ENCODE data around the gene INF2.

The INF2 gene

GRCh38 chr14:104691546-104692260 is 2.3 kb downstream of the INF2 start:
- DNase-seq, result no peak

GRCh38 chr14:104692261-104692938 is 3.0 kb downstream of the INF2 start:
- no peak for DNase-seq

GRCh38 chr14:104692939-104693315 is 3.5 kb downstream of the INF2 start:
- DNase-seq, result no peak

GRCh38 chr14:104693482-104694431 is 4.3 kb downstream of the INF2 start:
- DNase-seq, result no peak

GRCh38 chr14:104694475-104694950 is 5.1 kb downstream of the INF2 start:
- no peak for DNase-seq

GRCh38 chr14:104694991-104695659 is 5.7 kb downstream of the INF2 start:
- no peak for DNase-seq

- no peak for DNase-seq
Observed at GRCh38 chr14:104695660-104696000, 6.2 kb downstream of the INF2 start.

GRCh38 chr14:104696671-104697316 is 7.4 kb downstream of the INF2 start:
- DNase-seq, result no peak

GRCh38 chr14:104697317-104697703 is 7.9 kb downstream of the INF2 start:
- DNase-seq, result no peak

- DNase-seq, result no peak
Observed at GRCh38 chr14:104697892-104698583, 8.6 kb downstream of the INF2 start.

GRCh38 chr14:104698688-104699425 is 9.4 kb downstream of the INF2 start:
- no peak for DNase-seq

- no peak for DNase-seq
Observed at GRCh38 chr14:104699426-104699748, 10.0 kb downstream of the INF2 start.

- DNase-seq, result no peak
Observed at GRCh38 chr14:104700225-104700651, 10.8 kb downstream of the INF2 start.

- DNase-seq, result no peak
Observed at GRCh38 chr14:104700747-104701217, 11.4 kb downstream of the INF2 start.

- DNase-seq, result no peak
Observed at GRCh38 chr14:104701383-104702076, 12.1 kb downstream of the INF2 start.

- no peak for DNase-seq
Observed at GRCh38 chr14:104702106-104702505, 12.7 kb downstream of the INF2 start.

GRCh38 chr14:104702673-104703072 is 13.3 kb downstream of the INF2 start:
- no peak for DNase-seq

GRCh38 chr14:104703269-104703668 is 13.9 kb downstream of the INF2 start:
- no peak for DNase-seq

GRCh38 chr14:104704252-104704651 is 14.8 kb downstream of the INF2 start:
- no peak for DNase-seq

GRCh38 chr14:104705340-104706047 is 16.1 kb downstream of the INF2 start:
- no peak for DNase-seq
